GM10266 (cell line): ENCODE data around the gene KIF2C.
"Not testable (repeated sequence)": the region's sequence is repeated elsewhere in the genome, so short reads cannot be mapped to it uniquely, and the experiment has no call there.

Source experiments
- DNase-seq: peaks from one replicate; pipeline ENCODE4 v3.0.0; 2012; ENCODE audit errors: extremely low spot score
- TF ChIP-seq, protein P1 (sequence below): IDR thresholded peaks from 2 replicates; pipeline ENCODE4 v1.5.1; 2012; ENCODE audit warnings: mild to moderate bottlenecking, low read depth; ENCODE audit not compliant: control insufficient read depth, insufficient read depth; ENCODE audit errors: missing control alignments

KIF2C gene

DNA sequence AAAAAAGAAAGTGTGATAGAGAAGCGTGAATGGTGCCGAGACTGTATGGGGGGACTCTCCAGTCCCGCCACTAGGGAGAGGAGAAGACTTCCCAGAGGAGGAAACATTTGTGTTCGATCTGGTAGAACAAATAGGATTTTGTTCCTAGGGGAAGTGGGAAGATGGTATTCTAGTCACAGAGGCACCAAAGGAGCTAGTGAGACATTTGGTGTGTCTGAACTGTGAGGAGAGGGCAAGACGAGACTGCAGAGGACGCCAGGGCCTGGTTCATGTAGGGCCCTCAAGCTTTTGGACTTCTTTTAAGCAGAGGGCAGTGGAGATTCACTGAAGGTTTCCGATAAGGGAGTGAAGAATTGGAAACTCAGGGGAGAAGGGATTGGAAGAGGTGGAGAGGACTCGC is 71.6 kb downstream of the KIF2C start:
- no peak for DNase-seq
- TF ChIP-seq, protein P1, sequence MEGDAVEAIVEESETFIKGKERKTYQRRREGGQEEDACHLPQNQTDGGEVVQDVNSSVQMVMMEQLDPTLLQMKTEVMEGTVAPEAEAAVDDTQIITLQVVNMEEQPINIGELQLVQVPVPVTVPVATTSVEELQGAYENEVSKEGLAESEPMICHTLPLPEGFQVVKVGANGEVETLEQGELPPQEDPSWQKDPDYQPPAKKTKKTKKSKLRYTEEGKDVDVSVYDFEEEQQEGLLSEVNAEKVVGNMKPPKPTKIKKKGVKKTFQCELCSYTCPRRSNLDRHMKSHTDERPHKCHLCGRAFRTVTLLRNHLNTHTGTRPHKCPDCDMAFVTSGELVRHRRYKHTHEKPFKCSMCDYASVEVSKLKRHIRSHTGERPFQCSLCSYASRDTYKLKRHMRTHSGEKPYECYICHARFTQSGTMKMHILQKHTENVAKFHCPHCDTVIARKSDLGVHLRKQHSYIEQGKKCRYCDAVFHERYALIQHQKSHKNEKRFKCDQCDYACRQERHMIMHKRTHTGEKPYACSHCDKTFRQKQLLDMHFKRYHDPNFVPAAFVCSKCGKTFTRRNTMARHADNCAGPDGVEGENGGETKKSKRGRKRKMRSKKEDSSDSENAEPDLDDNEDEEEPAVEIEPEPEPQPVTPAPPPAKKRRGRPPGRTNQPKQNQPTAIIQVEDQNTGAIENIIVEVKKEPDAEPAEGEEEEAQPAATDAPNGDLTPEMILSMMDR, result no peak

DNA sequence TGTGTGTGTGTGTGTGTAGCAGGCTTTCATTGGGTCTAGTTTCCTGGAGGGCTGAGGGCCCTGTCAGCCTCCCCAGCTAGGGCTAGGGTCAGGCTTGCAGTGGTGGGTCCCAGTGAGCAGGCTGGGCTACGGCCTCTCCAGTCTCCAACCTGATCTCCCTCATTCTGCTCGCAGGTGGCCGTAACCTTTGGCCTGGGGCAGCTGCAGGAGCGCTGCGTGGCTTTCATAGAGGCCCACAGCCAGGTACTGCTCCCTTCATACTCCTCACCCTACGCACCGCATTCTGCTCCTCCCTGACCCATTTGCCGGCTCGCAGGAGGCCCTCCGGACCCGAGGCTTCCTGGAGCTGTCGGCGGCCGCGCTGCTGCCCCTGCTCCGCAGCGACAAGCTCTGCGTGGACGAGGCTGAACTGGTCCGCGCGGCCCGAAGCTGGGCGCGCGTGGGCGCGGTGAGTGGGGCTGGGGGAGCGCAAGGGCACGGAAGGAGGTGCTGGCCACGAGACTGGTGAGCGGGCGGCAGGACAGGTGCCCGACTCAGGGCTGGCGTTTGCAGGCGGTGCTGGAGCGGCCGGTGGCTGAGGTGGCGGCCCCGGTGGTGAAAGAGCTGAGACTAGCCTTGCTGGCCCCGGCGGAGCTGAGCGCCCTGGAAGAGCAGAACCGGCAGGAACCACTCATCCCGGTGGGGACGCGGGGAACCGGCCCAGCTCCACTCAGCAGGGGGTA is 73.3 kb downstream of the KIF2C start:
- DNase-seq, result no peak
- TF ChIP-seq, protein P1, result no peak

DNA sequence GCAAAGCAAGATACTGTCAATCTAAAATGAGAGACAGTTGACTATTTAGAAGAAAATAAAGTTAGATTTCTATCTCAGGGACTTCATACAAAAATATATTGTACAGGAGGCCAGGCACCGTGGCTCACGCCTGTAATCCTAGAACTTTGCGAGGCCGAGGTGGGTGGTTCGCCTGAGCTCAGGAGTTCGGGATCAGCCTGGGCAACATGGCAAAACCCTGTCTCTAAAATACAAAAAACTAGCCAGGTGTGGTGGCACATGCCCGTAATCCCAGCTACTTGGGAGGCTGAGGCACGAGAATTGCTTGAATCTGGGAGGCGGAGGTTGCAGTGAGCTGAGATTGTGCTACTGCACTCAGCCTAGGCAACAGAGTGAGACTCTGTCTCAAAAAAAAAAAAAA is 76.3 kb downstream of the KIF2C start:
- not testable (repeated sequence) for DNase-seq

DNA sequence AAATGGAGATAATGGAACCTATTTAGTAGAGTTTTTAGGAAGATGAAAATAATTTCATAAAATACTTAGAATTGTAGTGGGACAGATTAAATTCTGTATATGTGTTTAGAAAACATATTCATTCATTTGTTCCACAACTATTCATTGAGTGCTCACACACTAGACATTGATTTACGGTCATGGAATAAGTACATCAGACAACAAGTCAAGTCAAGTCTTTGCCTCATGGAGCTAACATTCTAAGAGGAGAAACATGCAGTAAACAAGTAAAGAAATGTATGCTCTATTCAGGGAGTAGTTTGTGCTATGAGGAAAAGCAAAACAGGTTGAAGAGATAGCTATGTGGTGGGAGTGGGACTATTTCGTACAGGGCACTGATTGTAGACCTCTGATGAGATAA is 77.7 kb downstream of the KIF2C start:
- no peak for DNase-seq
- TF ChIP-seq, protein P1, result no peak
